HG03378 (cell line): ENCODE measurements around the gene PDLIM4.

Experiments used
- ATAC-seq: cut with Tn5 transposase; IDR thresholded peaks from one replicate; pipeline ENCODE4 v1.9.1; 2021; ENCODE audit warnings: mild to moderate bottlenecking, moderate library complexity; ENCODE audit not compliant: unreplicated experiment

PDLIM4 gene

DNA sequence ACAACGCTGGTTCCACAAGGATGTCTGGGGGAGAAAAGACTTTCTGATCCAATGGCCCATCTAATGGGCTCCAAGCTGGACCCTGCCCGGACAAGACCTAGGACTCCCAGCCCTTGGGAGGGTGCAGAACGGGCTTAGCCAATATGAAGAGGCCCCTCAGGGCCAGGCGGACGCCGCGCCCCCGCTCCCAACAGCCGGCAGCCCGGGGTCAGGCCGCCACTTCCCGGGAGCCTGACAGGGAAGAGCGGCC lies 30.3 kb upstream of the PDLIM4 start:
- no peak for ATAC-seq

DNA sequence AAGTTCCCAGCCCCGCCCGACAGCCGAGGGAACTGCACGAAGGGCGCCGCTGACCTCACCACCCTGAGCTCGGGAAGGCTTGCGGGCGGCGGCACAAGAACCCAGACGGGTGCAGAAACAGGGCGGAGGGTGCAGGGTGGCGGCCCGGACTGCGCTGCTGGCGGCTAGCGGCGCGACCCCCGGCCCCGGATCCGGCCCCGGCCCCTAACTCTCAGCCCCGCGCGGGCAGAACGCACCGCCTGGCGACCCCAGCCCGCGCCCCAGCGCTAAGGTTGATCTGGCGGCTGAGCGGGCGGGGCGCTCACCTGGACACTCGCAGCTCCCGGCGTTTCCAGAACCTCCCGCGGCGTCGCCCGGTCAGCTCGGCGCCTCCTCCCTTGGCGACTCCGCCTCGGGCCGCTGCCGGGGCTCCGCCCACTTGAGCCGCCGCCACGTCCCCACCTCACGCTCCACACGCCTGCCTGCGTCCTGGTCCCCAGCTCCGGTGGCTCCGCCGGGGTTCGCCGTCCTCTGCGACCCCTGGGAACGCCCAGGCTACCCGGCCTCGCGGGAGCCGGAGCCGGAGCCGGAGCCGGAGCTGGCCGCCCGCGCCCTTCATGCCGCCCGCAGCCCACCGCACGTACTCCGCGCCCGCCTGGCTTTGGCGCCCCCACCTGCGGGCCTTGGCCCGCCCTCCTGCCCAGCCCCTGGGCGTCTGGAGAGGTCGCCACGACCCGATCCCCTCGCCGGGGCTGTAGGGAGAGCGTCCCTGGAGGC lies 29.8 kb upstream of the PDLIM4 start, which contains the start of gene P4HA2:
TSS of gene P4HA2 (minus strand) at position 369 of the 756 bp plus-strand sequence. CDS start 9,227 bp downstream, outside the sequence.
- peak; percentile 68 for ATAC-seq

DNA sequence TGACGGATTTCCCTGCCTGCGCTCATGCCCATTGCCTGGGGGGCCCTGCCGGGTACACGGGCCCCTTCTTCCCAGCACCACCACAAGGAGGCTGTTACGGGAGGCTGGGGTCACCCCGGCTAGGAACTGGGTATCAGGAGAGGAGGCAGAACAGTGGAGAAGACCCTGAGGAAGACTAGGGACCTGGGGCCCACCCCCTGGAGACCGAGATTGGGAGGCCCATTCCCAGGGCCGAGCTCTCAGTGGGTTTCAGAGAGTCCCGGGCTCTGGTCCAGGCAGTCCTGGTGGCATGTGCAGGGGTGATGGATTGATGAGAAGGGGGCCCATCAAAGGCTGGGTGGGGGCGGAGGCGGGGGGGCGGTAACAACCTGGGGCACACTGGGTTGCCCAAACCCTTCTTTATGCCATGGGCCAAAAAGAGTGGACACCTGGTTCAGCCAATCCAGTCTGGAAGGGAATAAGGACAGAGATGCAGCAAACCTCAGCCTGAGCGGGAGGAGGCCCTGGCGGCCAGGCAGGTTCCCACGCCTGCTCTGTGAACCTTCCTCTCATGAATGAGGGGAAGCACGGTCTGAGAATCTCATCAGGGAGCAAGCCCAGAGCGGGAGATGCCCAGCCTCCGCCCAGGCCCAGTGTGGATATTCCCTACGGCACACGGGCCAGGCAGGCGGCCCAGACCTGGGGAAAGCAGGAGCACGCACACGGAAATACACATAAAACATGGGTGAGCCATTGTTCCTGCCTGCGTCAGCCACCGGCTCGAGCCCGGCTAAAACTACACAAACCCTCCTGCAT lies 29.1 kb upstream of the PDLIM4 start:
- ATAC-seq = peak; percentile 10

DNA sequence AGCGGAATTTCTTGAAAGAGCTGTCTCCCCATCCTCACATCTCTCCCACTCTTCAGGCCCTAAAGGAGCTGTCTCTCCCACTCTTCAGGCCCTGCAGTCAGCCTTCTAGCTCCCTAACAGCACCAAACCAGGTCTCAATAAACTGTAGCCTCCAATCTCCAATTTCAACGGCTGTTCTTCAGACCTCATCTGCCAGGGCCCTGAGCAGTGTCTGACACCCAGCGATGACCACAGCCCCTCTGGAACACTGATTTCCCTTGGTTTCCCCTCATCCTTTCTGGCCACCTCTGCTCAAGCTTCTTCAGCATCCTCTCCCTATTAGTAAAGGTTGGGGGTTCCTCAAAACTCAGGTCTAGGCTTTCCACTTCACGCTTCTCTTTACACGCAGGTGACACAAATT lies 28.3 kb upstream of the PDLIM4 start:
- ATAC-seq = no peak

DNA sequence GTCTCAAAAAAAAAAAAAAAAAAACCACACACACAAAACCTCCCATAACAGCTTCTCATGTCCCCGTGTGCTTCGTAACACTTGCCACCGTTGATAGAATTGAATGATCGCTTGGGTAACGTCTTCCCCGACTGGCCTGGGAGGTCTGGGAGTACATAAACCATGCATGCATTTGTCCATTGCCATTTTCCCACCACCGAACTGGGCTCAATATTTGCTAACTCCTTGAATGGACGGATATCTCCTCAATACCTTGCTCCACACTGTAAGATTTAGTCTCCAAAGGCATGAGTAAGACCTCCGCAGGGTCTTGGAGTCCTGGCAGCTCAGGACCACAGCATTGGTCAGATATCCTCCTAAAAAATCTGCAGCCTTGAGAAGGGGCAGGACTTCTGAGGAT lies 26.6 kb upstream of the PDLIM4 start:
- no peak for ATAC-seq

DNA sequence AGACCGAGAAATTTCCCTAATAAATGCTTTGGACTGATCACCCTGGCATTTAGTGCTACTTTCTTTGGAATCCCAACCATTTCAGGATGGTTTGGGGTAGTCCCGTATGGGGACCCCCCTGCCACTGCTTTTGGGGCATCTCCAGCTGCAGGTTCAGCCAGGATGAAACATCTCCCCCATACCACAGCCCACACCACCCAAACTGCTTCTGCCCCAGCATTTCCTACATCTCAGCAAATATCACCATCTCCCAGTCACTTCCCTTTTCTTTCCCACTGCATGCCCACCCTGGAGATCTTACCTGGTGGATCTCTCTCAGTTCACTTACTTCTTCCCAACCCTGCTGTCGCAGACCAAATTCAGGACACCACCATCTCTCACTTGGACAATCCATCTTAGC lies 25.0 kb upstream of the PDLIM4 start:
- ATAC-seq = no peak

DNA sequence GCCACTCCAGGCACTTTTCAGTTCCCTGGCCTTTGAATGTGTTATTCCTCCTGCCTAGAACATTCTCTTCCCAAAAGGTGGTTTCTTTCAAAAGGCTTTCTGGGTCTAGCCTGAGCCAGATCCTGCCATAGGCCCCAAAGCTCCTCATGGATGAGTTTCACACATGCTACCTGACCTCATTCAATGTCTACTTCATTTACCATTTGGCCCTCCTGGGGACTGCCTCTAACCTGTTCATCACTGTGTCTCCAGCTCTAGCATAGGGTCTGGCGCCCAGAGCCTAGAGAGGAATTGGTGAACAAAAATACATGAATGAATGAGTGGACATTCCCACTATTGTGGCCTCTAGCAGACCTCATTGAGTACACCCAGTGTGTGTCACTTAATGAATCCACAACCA lies 24.4 kb upstream of the PDLIM4 start:
- no peak for ATAC-seq

DNA sequence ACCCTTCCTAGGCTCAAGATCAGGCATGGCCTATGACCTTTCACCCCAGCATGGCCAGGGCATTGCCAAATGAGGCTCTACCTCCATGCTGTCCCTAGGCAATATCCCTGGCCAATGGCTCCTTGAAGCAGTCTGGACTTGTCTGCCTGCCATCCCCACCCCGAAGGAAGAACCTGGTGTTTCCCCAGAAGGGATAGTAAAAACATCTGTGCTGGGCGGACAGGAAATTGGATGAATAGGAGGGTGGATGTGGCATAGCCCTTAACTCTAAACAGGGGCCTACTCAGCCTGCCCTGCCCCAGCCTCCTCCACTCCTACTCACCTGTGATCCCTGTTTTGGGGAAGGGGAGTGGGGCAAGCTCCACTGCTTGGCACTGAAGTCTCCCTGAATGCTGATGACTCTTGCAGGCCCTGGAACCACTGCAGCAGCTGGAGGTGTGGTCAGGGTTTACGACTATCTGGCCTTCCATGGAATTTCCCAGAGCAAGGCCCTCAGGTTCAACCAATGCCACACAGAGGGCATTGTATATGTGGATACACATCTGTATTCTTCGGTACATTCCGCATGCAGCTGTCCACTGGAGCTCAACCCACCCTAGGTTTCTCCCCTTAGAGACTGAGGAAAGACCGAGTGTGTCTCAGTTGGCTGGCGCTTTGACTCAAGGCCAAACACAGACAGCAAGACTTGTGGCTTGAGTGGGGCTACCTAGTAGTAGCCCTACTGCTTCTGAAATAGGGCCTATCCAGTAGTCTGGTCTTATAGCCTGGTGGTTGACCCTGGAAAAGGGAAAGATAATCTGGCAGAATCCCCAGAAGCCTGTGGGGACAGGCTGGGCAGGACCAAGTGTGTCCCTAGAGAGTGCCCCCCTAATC lies 23.4 kb upstream of the PDLIM4 start:
- no peak for ATAC-seq

DNA sequence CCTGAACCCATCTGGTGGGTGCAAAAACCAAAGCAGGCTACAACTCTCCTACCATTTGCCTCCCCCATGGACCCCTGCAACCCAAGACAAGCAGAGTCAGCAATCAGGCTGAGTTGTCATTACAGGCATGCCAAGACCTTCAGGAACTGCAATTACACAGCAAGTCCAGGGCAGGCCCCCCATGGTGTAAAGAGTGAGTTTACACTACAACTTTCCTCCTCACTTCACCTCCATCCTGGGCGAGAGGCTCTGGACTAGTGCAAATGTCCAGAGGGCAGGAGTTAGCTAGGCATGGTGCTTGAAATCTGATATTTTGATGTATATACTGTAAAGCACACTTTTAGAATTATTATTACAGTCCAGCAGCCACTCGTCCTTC lies 22.8 kb upstream of the PDLIM4 start:
- ATAC-seq = no peak

DNA sequence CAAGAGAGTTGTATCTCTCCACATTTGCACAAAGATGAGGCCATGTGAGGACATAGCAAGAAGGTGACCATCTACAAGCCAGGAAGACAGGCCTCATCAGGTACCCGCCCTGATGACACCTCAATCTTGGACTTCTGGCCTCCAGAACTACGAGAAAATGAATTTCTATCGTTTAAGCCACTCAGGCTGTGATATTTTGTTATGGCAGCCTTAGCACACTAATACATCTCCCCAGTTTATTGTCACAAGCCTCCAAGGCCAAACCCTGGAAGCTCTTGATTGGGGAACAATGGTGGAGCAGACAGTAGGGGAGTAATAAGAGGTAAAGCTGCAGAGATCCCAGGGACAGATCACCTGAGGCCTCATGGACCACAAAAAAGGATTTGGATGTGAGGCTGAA lies 22.2 kb upstream of the PDLIM4 start:
- ATAC-seq = no peak

DNA sequence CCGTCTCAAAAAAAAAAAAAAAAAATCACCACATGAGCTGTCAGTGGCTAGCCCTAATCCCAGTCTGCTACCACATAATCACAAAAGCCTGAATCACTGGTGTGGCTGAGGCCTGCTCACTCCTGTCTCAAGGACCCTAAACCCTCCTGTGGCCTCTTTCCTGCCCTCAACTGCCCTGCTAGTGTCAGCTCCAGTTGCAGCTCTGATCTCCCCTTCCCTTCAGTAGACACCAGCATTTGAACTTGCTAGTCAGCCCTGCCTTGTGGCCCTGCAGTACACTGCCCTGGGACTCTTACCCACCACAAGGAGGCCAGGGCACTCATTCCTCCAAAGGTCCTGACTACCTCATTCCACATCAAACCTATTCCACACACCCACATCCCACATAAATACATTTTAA lies 20.4 kb upstream of the PDLIM4 start:
- no peak for ATAC-seq

DNA sequence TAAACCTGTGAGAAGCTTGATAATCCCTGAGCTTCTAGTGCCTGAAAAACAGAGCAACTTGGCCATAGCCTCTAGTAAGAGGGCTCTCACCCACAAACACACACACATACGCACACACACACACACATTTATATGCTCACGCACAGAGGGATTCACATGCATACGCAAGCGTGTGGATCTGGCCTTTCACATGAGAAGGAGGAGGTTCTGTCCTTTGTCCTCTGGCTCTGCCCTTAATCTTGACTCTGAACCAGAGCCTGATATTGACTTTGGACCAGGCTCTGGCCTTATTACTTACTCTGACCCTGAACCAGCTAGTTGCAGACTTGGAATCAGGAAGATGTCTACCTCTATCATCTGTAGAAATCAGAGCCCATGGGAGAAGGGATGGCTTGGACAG lies 19.8 kb upstream of the PDLIM4 start:
- ATAC-seq = no peak

DNA sequence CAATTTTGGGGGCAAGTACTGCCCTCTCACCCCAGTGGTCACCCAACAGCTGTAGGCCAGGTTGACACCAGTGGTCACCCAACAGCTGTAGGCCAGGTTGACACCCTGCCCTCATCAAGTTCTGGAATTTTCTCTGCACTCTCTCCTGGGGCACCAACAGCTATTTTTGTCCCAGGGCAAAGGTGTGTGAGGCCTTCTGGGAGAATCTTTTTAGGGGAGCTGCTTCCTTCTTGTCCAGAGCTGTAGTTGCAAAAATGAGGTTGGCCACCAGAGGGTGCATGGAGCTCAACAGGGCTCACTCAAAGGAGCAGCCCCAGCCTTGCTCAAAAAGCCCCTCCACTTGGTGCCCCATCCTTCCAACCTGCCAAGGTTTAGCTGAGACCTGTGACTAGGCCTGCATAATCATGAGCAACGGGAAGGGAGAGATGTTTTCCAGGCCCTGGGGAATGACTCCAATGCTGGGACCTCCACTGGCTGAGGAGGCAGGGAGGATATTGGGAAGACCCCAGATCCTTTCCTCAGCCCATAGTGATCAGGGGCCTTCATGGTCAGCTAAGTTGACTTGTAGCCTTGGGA lies 19.2 kb upstream of the PDLIM4 start:
- peak; percentile 68 for ATAC-seq

DNA sequence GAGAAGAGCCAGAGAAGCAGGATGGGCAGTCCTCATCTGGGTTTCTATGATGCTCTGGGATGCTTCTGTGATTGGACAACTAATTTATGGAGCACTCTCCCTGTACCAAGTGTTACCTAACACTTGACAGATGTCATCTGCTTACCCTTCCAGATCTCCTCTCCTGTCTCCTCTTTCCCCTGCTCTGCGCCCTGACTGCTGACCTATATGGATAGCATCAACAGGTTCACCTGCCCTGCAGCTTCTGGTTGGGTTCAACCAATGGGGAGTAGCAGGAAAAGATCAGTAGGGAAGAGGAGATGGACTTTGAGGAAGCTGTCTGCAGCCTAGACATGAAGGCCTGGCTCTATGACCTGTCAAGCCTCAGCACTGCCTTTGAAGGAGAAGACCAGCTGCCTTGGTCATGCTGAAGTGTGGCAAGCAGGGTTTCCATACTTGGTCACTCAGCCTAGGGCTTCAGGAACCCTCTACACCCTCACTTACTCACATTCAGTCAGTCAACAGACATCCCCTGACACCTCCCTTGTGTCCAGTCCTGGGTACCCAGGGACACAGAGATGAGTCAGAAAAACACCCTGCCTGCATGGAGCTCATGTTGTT lies 18.5 kb upstream of the PDLIM4 start:
- no peak for ATAC-seq

DNA sequence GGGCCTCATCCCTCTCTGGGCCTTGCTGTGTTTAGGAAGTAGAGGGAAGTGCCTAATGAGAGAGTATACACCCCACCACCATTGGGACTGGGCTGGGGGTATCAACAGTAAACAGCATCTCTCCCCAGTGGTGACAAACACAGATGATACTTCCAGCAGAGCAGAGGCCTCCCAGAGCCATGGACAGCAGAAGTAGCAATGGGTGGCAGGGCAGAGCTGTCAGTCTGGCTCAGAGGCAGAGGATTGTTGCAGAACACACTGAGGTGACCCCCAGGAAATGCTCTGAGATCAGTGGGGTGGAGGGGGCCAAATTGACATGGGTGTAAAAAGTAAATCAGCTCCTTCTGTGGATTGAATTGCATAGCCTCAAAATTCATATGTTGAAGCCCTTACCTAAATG lies 17.7 kb upstream of the PDLIM4 start:
- ATAC-seq = no peak

DNA sequence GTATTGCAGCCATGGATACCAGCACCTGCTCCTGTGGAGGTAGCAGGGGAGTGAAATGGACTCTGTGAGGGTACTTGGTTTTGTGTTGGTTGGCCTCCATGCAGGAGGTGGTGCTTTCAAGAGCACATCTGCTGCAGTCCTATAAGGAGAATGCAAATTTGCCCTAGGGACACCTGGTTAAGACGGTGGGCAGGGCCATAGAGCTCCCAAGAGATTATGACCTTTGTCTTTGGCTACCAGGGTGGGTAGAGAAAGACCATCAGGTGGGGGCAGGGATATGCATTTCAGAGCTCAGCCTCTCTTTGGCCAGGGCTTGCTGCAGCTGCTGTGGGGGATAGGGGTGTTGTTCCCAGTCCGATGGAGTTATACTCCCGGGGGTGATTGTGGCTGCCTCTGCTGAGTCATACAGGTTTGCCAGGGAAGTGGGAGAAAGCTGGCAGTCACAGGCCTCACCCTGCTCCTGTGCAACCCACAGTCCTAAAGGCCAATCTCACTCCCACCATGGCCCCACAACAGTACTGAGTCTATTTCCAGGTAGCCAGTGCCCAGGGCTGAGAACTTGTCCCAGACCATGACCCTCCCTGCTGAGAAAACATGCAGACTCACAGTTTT lies 14.0 kb upstream of the PDLIM4 start:
- ATAC-seq = no peak

DNA sequence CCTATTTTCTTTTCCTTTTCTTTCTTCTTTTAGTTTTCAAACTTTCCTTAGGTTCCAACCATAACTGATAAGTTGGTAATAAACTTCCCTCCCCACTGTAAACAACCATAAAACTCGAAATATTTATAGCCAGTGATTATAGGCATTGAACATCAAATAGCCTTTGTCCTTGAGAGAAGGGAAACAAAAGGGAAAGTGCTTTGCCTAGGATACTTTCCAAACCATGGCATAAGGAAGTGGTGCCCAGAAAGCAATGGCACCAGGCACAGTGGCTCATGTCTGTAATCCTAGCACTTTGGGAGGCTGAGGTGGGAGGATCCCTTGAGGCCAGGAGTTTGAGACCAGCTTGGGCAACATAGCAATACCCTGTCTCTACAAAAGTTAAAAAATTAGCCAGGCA lies 11.9 kb upstream of the PDLIM4 start:
- ATAC-seq = no peak

DNA sequence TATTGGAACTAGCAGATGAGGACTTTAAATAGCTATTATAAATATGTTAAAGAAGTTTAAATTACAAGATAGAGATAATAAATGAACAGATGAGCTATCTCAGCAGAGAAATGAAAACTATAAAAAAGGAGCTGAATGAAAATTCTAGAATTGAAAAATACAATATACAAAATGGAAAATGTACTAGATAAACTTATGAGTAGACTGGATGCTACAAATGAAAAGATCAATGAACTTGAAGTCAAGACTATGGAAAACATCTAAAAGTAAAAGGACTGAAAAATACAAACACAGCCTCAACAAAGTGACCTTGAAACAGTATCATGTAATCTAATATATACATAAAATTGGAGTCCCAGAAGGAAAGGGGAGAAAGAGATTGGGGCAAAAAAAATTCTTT lies 10.7 kb upstream of the PDLIM4 start:
- ATAC-seq = no peak

DNA sequence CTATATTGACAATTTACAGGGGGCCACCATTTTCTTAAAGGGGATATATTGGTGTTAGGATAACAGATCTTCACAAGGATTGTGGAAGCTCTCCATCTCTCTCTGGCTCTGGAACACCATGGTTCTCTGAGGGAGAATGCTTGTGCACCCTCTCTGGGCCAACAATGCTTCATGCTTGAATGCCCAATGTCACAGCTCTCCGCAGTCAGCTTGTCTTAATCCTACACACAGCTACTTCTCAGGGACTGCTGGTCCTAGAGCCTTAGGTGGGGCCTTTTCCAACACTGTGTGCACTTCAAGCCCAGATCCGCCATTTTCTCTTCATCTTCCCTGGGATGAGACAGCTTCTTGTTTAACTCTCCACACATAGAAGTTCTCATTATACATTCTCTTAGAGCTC lies 6.9 kb upstream of the PDLIM4 start:
- ATAC-seq = no peak

DNA sequence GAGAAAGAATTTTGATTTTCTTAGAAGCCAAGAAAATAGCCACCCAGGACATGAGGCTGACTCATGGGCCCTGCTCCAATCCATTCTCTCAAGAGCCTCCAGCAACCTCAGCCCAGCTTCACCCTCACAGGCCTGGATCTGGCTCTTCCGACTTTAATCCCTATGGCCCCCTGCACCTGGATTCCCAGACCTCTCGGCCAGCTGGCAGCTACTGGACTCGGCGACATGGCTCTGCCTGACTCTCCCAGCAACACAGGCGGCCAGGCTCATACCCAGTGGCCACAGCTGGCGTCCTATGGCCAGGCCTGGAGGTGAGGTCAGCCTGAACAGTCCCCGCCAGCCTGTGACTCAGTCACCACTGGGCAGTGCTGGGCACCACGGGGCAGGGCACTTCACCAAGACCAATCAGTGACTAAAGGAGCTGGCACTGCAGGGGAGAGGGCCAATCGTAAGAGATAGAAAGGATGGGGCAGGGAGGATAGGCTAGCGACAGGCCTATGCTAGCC lies 6.2 kb upstream of the PDLIM4 start:
- no peak for ATAC-seq
